HepG2 (cell line): ENCODE measurements around the gene LUZP2. TPM values are rescaled to one million over a fixed set of nuclear protein-coding genes. Genes with fewer than 3 reads are reported as not detected.

Experiments used
- ATAC-seq: fragments of 200-7000 bp; cut with Tn5 transposase; 3 replicates; pipeline ENCODE4 v1.9.1; 2020; ENCODE audit warnings: mild to moderate bottlenecking, moderate library complexity
- BruUV-seq: library from RNA; stranded (reverse); fragments of 400-500 nt; replicated peaks from 2 replicates; lab custom pipeline; 2021; lab: Mats Ljungman, UMichigan
- CTCF ChIA-PET: fragments of 300-600 bp; formaldehyde crosslinking; extraction: SDS; loops from one replicate; lab custom pipeline; 2021; ENCODE audit warnings: low total read pairs, inconsistent platforms, low intra/inter-chr PET ratio; lab: Yijun Ruan, JAX
- POLR2A ChIA-PET: fragments of 350-600 bp; sonication (Branson Sonifier 250); formaldehyde crosslinking; loops from one replicate; lab custom pipeline; 2020; ENCODE audit warnings: antibody characterized with exemption, inconsistent platforms; lab: Yijun Ruan, JAX
- DNase-seq: peaks from one replicate; pipeline ENCODE4 v3.0.0-alpha.2; 2015; ENCODE audit warnings: low spot score
- FAIRE-seq: peaks from 3 replicates; lab custom pipeline; 2011; peaks lifted over from hg19 to GRCh38; lab: Jason Lieb, UNC
- H2AFZ ChIP-seq: one replicate; pipeline ENCODE4 v1.6.1; 2011; ENCODE audit warnings: low read length, inconsistent platforms
- H3K27ac ChIP-seq: fragments of 300-600 bp; 3 replicates; pipeline ENCODE4 v1.8.0; 2011; ENCODE audit warnings: mixed run types, mild to moderate bottlenecking, mixed read lengths, low read length, inconsistent platforms; ENCODE audit not compliant: insufficient read depth; ENCODE audit errors: extremely low read length
- H3K27me3 ChIP-seq, 2 experiments: fragments of 200-600 bp in 1 of 2; 2 replicates in 1 of 2; 3 replicates in 1 of 2; pipeline versions ENCODE4 v1.6.0 to v1.8.0; 2011; ENCODE audit warnings: low read length in 2 of 2, mild to moderate bottlenecking in 2 of 2, moderate library complexity in 2 of 2, inconsistent platforms in 1 of 2; ENCODE audit not compliant: insufficient read depth in 2 of 2, control insufficient read depth in 1 of 2
- H3K36me3 ChIP-seq, 2 experiments: fragments of 200-600 bp in 1 of 2; replicated peaks in 1 of 2; 2 replicates in 1 of 2; 3 replicates in 1 of 2; pipeline versions ENCODE4 v1.5.1 to v1.8.0; 2011; ENCODE audit warnings: low read length in 2 of 2, inconsistent platforms in 1 of 2; ENCODE audit not compliant: insufficient read depth in 2 of 2, control insufficient read depth in 1 of 2
- H3K4me1 ChIP-seq: 2 replicates; pipeline ENCODE4 v1.5.1; 2012; ENCODE audit warnings: low read length, inconsistent platforms; ENCODE audit not compliant: insufficient read depth
- H3K4me2 ChIP-seq: 2 replicates; pipeline ENCODE4 v1.6.0; 2011; ENCODE audit warnings: low read depth, low read length, inconsistent platforms
- H3K4me3 ChIP-seq, 3 experiments: fragments of 200-600 bp in 1 of 3; sonication (generic), shearing (Covaris generic) in 1 of 3; replicated peaks in 1 of 3; 2 replicates each; pipeline ENCODE4 v1.5.1; 2011 to 2016; ENCODE audit warnings: low read length in 3 of 3, inconsistent platforms in 2 of 3, low read depth in 2 of 3, mild to moderate bottlenecking in 2 of 3, control low read depth in 1 of 3, mixed read lengths in 1 of 3; ENCODE audit not compliant: insufficient read depth in 1 of 3
- H3K79me2 ChIP-seq: one replicate; pipeline ENCODE4 v1.6.1; 2011; ENCODE audit warnings: low read length, inconsistent platforms; ENCODE audit not compliant: insufficient read depth
- H3K9ac ChIP-seq: 2 replicates; pipeline ENCODE4 v1.6.0; 2011; ENCODE audit warnings: mild to moderate bottlenecking, low read depth, low read length, inconsistent platforms; ENCODE audit not compliant: insufficient read depth
- H3K9me3 ChIP-seq: 2 replicates; pipeline ENCODE4 v1.5.1; 2012; ENCODE audit warnings: mild to moderate bottlenecking, low read length
- H4K20me1 ChIP-seq: 2 replicates; pipeline ENCODE4 v1.6.0; 2011; ENCODE audit warnings: inconsistent platforms, mild to moderate bottlenecking, low read length, moderate library complexity; ENCODE audit not compliant: insufficient read depth
- RBAK ChIP-seq: sonication (generic); formaldehyde crosslinking; IDR thresholded peaks from 2 replicates; pipeline ENCODE4 v1.5.1; 2020; ENCODE audit warnings: mild to moderate bottlenecking, missing genetic modification reagents
- TEAD3 ChIP-seq: optimal IDR thresholded peaks from 2 replicates; pipeline ENCODE3; 2016; ENCODE audit warnings: borderline replicate concordance
- ZNF232 ChIP-seq: sonication (generic); formaldehyde crosslinking; IDR thresholded peaks from 2 replicates; pipeline ENCODE4 v1.4.0; 2020; ENCODE audit warnings: missing genetic modification reagents, borderline replicate concordance
- ZSCAN31 ChIP-seq: sonication (generic); formaldehyde crosslinking; IDR thresholded peaks from 2 replicates; pipeline ENCODE4 v1.5.0; 2020; ENCODE audit warnings: low read depth, mild to moderate bottlenecking, missing genetic modification reagents
- WGBS: methylation state at CpG from one replicate; pipeline ENCODE4 v1.1.6; 2017; ENCODE audit warnings: low lambda C conversion rate; 5-methylcytosine and 5-hydroxymethylcytosine counted together
- in situ Hi-C: cut with HindIII; loops from 2 replicates; pipeline ENCODE4 v1.10.0; 2017; ENCODE audit warnings: low pct_unique_long_range_greater_than_20kb; ENCODE audit not compliant: extremely low pct_ligation_motif_present
- intact Hi-C: fragments of 100-400 bp; cut with micrococcal nuclease; formaldehyde crosslinking; loops from one replicate; pipeline ENCODE4 v1.10.0; 2022; ENCODE audit not compliant: unreplicated experiment
- polyA plus RNA-seq, 8 experiments: library from polyadenylated mRNA; depleted of rRNA in 3 of 8; stranded (reverse) in 7 of 8; unstranded in 1 of 8; fragments of >200 nt; fragmentation: Illumina TruSeq in 4 of 8; extraction: Trizol in 4 of 8; gene quantifications; 2 replicates each; pipeline versions ENCODE4 v1.2.1 to v1.2.3, GENCODE V29; 2011 to 2016; ENCODE audit warnings: low read depth in 4 of 8, missing spikeins in 1 of 8, mixed read lengths in 1 of 8; ENCODE audit not compliant: insufficient read depth in 1 of 8
- total RNA-seq, 5 experiments: library from RNA; depleted of rRNA; stranded (reverse); fragments of >200 nt; fragmentation: Illumina TruSeq; extraction: Trizol; gene quantifications; 2 replicates each; pipeline ENCODE4 v1.2.3, GENCODE V29; 2016; ENCODE audit warnings: low read depth in 1 of 5
- TF ChIP-seq, protein P1 (sequence below): sonication (generic); formaldehyde crosslinking; IDR thresholded peaks from 2 replicates; pipeline ENCODE4 v1.8.0; 2022; ENCODE audit warnings: mild to moderate bottlenecking, missing genetic modification reagents, moderate library complexity
- TF ChIP-seq, protein P2 (sequence below): sonication (generic); formaldehyde crosslinking; IDR thresholded peaks from 2 replicates; pipeline ENCODE4 v1.4.0; 2020; ENCODE audit warnings: missing genetic modification reagents

Gene LUZP2
- total and polyA plus RNA-seq, 2 of the 13 experiments (the other 11 are each of a cell fraction or from before 2014, with no cell fraction given), result not detected

DNA sequence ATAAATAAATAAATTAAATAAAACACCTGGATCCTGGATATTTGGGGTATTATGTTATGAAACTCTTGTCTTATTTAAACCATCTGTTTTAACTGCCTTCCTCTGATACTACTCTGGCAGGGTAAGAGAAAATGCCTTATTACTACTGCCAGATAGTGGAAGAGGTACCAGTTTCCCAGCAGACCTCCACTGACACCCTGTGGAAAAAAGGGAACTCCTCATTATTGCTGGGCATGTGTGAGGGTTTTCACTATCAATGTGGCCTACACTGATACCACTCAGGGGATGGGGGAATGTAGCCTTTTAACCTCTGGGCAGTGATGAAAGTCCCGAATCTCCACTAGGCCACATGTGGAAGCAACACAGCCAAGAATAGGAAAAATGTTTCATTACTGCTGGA is 121.0 kb downstream of the LUZP2 start:
- no TSS peak for BruUV-seq
- in situ Hi-C loops, result no loop called here
- ATAC-seq, result no peak

DNA sequence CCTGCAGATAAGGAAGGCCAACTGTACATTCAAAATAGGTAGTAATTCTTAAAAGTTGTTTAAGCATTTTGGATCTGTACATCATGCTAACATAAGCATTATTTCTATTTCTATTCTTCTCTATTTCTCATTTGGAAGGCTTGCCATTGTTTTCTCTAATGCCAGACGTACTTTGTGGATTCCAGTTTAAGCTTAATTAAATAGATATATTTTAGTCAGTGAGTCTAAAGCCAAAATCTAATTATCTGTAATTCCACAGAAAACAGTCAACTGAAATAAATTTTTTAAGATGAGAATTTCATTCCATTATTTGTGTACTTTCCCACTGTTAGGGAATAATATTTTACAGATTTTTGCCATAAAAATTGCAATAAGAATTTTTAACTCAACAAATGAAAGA is 123.0 kb downstream of the LUZP2 start:
- no peaks in the 10 kb centered on the region for H3K36me3 ChIP-seq
- no peaks in the 10 kb centered on the region for H4K20me1 ChIP-seq
- H3K9me3 ChIP-seq, result no peaks in the 10 kb centered on the region
- intact Hi-C loops (no loop called here), in situ Hi-C loops (no loop called here)
- FAIRE-seq (no peak), DNase-seq (no peak), ATAC-seq (no peak)
- H3K4me1 ChIP-seq, result no peaks in the 10 kb centered on the region
- no peak overlapping the region for H3K9ac ChIP-seq
- ChIA-PET CTCF (no interaction called here), POLR2A (no interaction called here)
- no peak overlapping the region for H2AFZ ChIP-seq
- WGBS, result 19% methylated on average over 1 of the region's 1 CpG
- no peaks in the 10 kb centered on the region for H3K79me2 ChIP-seq
- H3K27me3 ChIP-seq, result no peaks in the 10 kb centered on the region
- H3K27ac ChIP-seq, result no peak overlapping the region
- no peak for TF ChIP-seq ZSCAN31 (CRISPR knock-in tag)
- TF ChIP-seq, protein P1, sequence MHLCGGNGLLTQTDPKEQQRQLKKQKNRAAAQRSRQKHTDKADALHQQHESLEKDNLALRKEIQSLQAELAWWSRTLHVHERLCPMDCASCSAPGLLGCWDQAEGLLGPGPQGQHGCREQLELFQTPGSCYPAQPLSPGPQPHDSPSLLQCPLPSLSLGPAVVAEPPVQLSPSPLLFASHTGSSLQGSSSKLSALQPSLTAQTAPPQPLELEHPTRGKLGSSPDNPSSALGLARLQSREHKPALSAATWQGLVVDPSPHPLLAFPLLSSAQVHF (CRISPR knock-in tag), result no peak
- TF ChIP-seq RBAK (CRISPR knock-in tag), result no peak
- no TSS peak for BruUV-seq
- H3K4me2 ChIP-seq, result no peak overlapping the region
- H3K4me3 ChIP-seq, result no peak overlapping the region

More for the DNA sequence above, 121.0 kb downstream of the LUZP2 start:
- H3K4me2 ChIP-seq, result no peak overlapping the region
- H4K20me1 ChIP-seq, result no peaks in the 10 kb centered on the region
- no peaks in the 10 kb centered on the region for H3K27me3 ChIP-seq
- H3K9ac ChIP-seq, result no peak overlapping the region
- no peaks in the 10 kb centered on the region for H3K36me3 ChIP-seq
- 0% methylated on average over 1 of the region's 1 CpG for WGBS
- no peak overlapping the region for H3K4me3 ChIP-seq
- no peaks in the 10 kb centered on the region for H3K4me1 ChIP-seq
- no peaks in the 10 kb centered on the region for H3K79me2 ChIP-seq
- ChIA-PET POLR2A (no interaction called here), CTCF (no interaction called here)
- no peak overlapping the region for H3K27ac ChIP-seq
- H2AFZ ChIP-seq, result no peak overlapping the region
- intact Hi-C loops, result no loop called here
- no peaks in the 10 kb centered on the region for H3K9me3 ChIP-seq
- DNase-seq (no peak), FAIRE-seq (no peak)
- no peak for TF ChIP-seq ZNF232 (CRISPR knock-in tag)
- TF ChIP-seq, protein P2, sequence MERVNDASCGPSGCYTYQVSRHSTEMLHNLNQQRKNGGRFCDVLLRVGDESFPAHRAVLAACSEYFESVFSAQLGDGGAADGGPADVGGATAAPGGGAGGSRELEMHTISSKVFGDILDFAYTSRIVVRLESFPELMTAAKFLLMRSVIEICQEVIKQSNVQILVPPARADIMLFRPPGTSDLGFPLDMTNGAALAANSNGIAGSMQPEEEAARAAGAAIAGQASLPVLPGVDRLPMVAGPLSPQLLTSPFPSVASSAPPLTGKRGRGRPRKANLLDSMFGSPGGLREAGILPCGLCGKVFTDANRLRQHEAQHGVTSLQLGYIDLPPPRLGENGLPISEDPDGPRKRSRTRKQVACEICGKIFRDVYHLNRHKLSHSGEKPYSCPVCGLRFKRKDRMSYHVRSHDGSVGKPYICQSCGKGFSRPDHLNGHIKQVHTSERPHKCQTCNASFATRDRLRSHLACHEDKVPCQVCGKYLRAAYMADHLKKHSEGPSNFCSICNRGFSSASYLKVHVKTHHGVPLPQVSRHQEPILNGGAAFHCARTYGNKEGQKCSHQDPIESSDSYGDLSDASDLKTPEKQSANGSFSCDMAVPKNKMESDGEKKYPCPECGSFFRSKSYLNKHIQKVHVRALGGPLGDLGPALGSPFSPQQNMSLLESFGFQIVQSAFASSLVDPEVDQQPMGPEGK (CRISPR knock-in tag), result no peak
- no peak for TF ChIP-seq TEAD3 (CRISPR knock-in tag)
